ENCODE measurements around the gene MAML2.

The MAML2 gene
- total RNA-seq, result 50.2 to 408 (median 96.8) reads per million in 17 experiments

GRCh38 chr11:96342961-96343711 is at the start of gene MAML2:
Gene MAML2, minus strand, starts transcription at chr11:96343195. Its CDS starts 1,300 bp downstream, at chr11:96341895.
- peak; percentile 91 to 96 (median 94) for DNase-seq

- DNase-seq, result no peak
Observed at GRCh38 chr11:96391698-96392307, 48.8 kb upstream of the MAML2 start.

GRCh38 chr11:96390488-96390792 is 47.4 kb upstream of the MAML2 start:
- peak in 2 of 4 experiments; percentile 40 to 53 for DNase-seq

- DNase-seq, result peak; percentile 95 to 97 (median 96)
Observed at GRCh38 chr11:96389720-96390487, 46.9 kb upstream of the MAML2 start, which contains the start of the genes CCDC82 and JRKL. Gene CCDC82, minus strand, starts transcription at chr11:96389912. Its CDS starts 5,165 bp downstream, at chr11:96384747. Gene JRKL, plus strand, starts transcription at chr11:96390013. Its CDS starts 637 bp downstream, at chr11:96390650.

GRCh38 chr11:96388891-96389719 is 46.1 kb upstream of the MAML2 start:
- DNase-seq, result peak; percentile 9 to 56 (median 46)

- no peak for DNase-seq
Observed at GRCh38 chr11:96385187-96385586, 42.2 kb upstream of the MAML2 start.

- no peak for DNase-seq
Observed at GRCh38 chr11:96384156-96384555, 41.2 kb upstream of the MAML2 start.

- no peak for DNase-seq
Observed at GRCh38 chr11:96376796-96377195, 33.8 kb upstream of the MAML2 start.

- peak; percentile 4 to 37 (median 21) for DNase-seq
Observed at GRCh38 chr11:96373826-96374225, 30.8 kb upstream of the MAML2 start.

GRCh38 chr11:96367342-96367741 is 24.3 kb upstream of the MAML2 start:
- DNase-seq, result peak in 2 of 4 experiments; percentile 36 to 38

GRCh38 chr11:96366024-96366423 is 23.0 kb upstream of the MAML2 start:
- DNase-seq, result no peak

GRCh38 chr11:96365493-96365892 is 22.5 kb upstream of the MAML2 start:
- DNase-seq, result no peak

- DNase-seq, result no peak
Observed at GRCh38 chr11:96361778-96362177, 18.8 kb upstream of the MAML2 start.

GRCh38 chr11:96358321-96358720 is 15.3 kb upstream of the MAML2 start:
- no peak for DNase-seq

- no peak for DNase-seq
Observed at GRCh38 chr11:96357794-96358193, 14.8 kb upstream of the MAML2 start.

GRCh38 chr11:96356848-96357247 is 13.9 kb upstream of the MAML2 start:
- DNase-seq, result no peak

GRCh38 chr11:96342014-96342960 is 708 bp downstream of the MAML2 start:
- DNase-seq, result no peak

- DNase-seq, result peak; percentile 5 to 51 (median 36)
Observed at GRCh38 chr11:96341211-96342013, 1.6 kb downstream of the MAML2 start.

GRCh38 chr11:96340555-96340885 is 2.5 kb downstream of the MAML2 start:
- no peak for DNase-seq

All from suppressor macrophage (primary cell).